Measurements from ENCODE around the gene RNF144B. TPM values are rescaled to one million over a fixed set of nuclear protein-coding genes. Genes with fewer than 3 reads are reported as not detected.

The RNF144B gene
- total RNA-seq, 1 donor from 2014 or later: 0.86 TPM

DNA sequence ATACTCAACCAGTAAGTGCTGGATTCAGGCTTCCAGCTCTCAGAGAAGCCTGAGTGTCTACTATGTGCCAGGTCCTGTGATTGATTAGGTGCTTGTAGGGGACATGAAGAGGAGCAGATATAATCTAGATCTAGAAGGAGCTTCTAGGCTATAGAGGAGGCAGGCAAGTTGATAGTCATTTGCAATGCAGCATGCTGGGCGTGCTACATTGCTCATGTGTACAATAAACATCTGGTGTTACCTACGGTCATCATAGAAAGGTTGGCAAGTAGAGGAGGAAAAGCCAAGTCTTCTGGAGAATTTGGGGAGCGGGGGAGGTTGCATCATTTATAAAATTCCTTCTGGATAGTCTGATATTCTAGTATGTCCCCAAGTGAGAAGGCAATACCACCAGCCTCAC, 33.2 kb downstream of the RNF144B start:
- H3K9me3 Mint-ChIP-seq: peaks cover 4% of the 10 kb centered on the region
- DNase-seq (ENCODE audit: low spot score): no peak
- no peak overlapping the region for H3K27ac Mint-ChIP-seq
- H3K36me3 Mint-ChIP-seq (ENCODE audit: low read depth): no peaks in the 10 kb centered on the region
- no peaks in the 10 kb centered on the region for H3K4me1 Mint-ChIP-seq (ENCODE audit: low read depth)
- no peak overlapping the region for H3K4me3 Mint-ChIP-seq
- peaks cover 3% of the 10 kb centered on the region for H3K27me3 Mint-ChIP-seq (ENCODE audit: insufficient read depth)
- intact Hi-C loops (cut with micrococcal nuclease): no loop called here

DNA sequence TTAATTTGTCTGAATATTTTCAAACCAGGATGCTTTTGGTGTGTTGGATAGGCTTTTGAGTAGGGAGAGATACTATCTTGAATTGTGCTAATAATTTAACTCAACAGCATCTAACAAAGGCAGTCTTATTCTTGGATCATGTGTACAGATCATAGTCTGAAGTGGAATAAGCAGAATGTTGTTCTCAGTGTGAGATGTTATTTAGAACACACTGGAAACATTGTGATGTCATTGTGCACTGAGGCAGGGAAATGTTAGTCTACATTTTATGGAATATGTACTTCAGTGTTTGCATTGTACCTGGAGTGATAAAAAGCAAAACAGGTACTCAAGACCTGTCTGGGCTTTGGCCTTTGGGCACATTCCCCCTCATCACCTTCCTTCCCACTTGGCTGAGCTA, 35.0 kb downstream of the RNF144B start:
- Mint-ChIP-seq H3K4me3 (no peak overlapping the region), H3K27ac (no peak overlapping the region), H3K4me1 (ENCODE audit: low read depth) (no peaks in the 10 kb centered on the region), H3K36me3 (ENCODE audit: low read depth) (no peaks in the 10 kb centered on the region), H3K27me3 (ENCODE audit: insufficient read depth) (peaks cover 3% of the 10 kb centered on the region), H3K9me3 (peaks cover 4% of the 10 kb centered on the region)
- intact Hi-C loops (cut with micrococcal nuclease): no loop called here
- DNase-seq (ENCODE audit: low spot score): no peak

DNA sequence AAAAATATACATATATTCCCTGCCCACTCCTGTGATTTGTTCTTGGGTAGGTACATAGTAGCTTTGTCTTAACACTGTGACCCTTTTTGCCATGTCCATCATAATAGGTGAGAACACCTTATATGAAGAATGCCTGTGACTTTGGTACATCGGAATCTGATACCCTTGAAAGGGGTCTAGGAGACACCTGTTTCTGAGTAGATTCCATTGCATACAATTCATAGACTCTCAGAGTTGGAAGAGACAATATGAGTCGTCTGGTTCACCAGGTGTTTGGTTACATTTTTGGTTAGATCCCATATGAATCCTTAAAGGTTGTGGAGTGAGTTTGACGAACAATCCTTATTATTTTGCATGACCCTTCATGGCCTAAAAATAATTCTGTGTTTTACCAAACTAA, 36.3 kb downstream of the RNF144B start:
- peaks cover under 1% of the 10 kb centered on the region for H3K9me3 Mint-ChIP-seq
- peaks cover under 1% of the 10 kb centered on the region for H3K27me3 Mint-ChIP-seq (ENCODE audit: insufficient read depth)
- H3K4me3 Mint-ChIP-seq: no peak overlapping the region
- no peaks in the 10 kb centered on the region for H3K4me1 Mint-ChIP-seq (ENCODE audit: low read depth)
- H3K27ac Mint-ChIP-seq: no peak overlapping the region
- intact Hi-C loops (cut with micrococcal nuclease): no loop called here
- no peaks in the 10 kb centered on the region for H3K36me3 Mint-ChIP-seq (ENCODE audit: low read depth)
- DNase-seq (ENCODE audit: low spot score): no peak

DNA sequence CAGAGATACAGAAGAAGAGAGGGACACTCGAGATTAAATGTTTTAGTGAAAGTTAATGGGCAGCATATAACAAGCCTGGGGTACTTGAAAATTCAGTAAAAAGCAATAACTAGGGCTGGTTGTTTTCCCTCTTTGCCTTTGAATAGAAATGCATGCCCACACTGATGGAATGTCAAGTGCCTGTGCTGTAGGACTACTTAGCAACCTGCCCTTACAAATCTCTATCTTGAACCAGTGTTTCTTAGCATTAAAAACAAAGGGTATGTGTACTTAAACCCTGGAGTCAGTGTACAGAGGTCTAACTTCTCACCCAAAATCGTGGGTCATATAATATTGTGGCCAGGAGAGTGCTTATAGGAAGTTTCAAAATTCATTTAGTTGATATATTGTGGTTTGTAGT, 37.1 kb downstream of the RNF144B start:
- intact Hi-C loops (cut with micrococcal nuclease): no loop called here
- Mint-ChIP-seq H3K27me3 (ENCODE audit: insufficient read depth) (no peaks in the 10 kb centered on the region), H3K36me3 (ENCODE audit: low read depth) (no peaks in the 10 kb centered on the region), H3K9me3 (no peaks in the 10 kb centered on the region), H3K27ac (no peak overlapping the region), H3K4me3 (no peak overlapping the region), H3K4me1 (ENCODE audit: low read depth) (no peaks in the 10 kb centered on the region)
- DNase-seq (ENCODE audit: low spot score): no peak

GRCh38 chr6:18425218-18425617, 38.1 kb downstream of the RNF144B start:
- no peak for DNase-seq (ENCODE audit: low spot score)
- no peaks in the 10 kb centered on the region for H3K4me1 Mint-ChIP-seq (ENCODE audit: low read depth)
- H3K36me3 Mint-ChIP-seq (ENCODE audit: low read depth): no peaks in the 10 kb centered on the region
- H3K4me3 Mint-ChIP-seq: no peak overlapping the region
- no peaks in the 10 kb centered on the region for H3K27me3 Mint-ChIP-seq (ENCODE audit: insufficient read depth)
- no peaks in the 10 kb centered on the region for H3K9me3 Mint-ChIP-seq
- intact Hi-C loops (cut with micrococcal nuclease): no loop called here
- H3K27ac Mint-ChIP-seq: no peak overlapping the region

- Mint-ChIP-seq H3K27me3 (ENCODE audit: insufficient read depth) (no peaks in the 10 kb centered on the region), H3K27ac (no peak overlapping the region), H3K4me3 (no peak overlapping the region), H3K4me1 (ENCODE audit: low read depth) (no peaks in the 10 kb centered on the region), H3K9me3 (no peaks in the 10 kb centered on the region), H3K36me3 (ENCODE audit: low read depth) (no peaks in the 10 kb centered on the region)
- DNase-seq (ENCODE audit: low spot score): no peak
- intact Hi-C loops (cut with micrococcal nuclease): no loop called here
Measured at GRCh38 chr6:18427296-18427695, 40.1 kb downstream of the RNF144B start.

GRCh38 chr6:18429655-18430297, 42.6 kb downstream of the RNF144B start:
- Mint-ChIP-seq H3K4me3 (no peak overlapping the region), H3K4me1 (ENCODE audit: low read depth) (no peaks in the 10 kb centered on the region), H3K27me3 (ENCODE audit: insufficient read depth) (no peaks in the 10 kb centered on the region), H3K9me3 (no peaks in the 10 kb centered on the region), H3K36me3 (ENCODE audit: low read depth) (no peaks in the 10 kb centered on the region), H3K27ac (no peak overlapping the region)
- intact Hi-C loops (cut with micrococcal nuclease): no loop called here
- no peak for DNase-seq (ENCODE audit: low spot score)

GRCh38 chr6:18431581-18431980, 44.4 kb downstream of the RNF144B start:
- no peak overlapping the region for H3K27ac Mint-ChIP-seq
- H3K9me3 Mint-ChIP-seq: no peaks in the 10 kb centered on the region
- intact Hi-C loops (cut with micrococcal nuclease): no loop called here
- no peak for DNase-seq (ENCODE audit: low spot score)
- H3K4me3 Mint-ChIP-seq: no peak overlapping the region
- H3K27me3 Mint-ChIP-seq (ENCODE audit: insufficient read depth): no peaks in the 10 kb centered on the region
- no peaks in the 10 kb centered on the region for H3K36me3 Mint-ChIP-seq (ENCODE audit: low read depth)
- no peaks in the 10 kb centered on the region for H3K4me1 Mint-ChIP-seq (ENCODE audit: low read depth)

- H3K9me3 Mint-ChIP-seq: no peaks in the 10 kb centered on the region
- no peak overlapping the region for H3K27ac Mint-ChIP-seq
- intact Hi-C loops (cut with micrococcal nuclease): no loop called here
- no peaks in the 10 kb centered on the region for H3K4me1 Mint-ChIP-seq (ENCODE audit: low read depth)
- no peaks in the 10 kb centered on the region for H3K27me3 Mint-ChIP-seq (ENCODE audit: insufficient read depth)
- no peak overlapping the region for H3K4me3 Mint-ChIP-seq
- H3K36me3 Mint-ChIP-seq (ENCODE audit: low read depth): no peaks in the 10 kb centered on the region
- DNase-seq (ENCODE audit: low spot score): no peak
Measured at GRCh38 chr6:18432180-18432579, 45.0 kb downstream of the RNF144B start.

- DNase-seq (ENCODE audit: low spot score): no peak
- Mint-ChIP-seq H3K27me3 (ENCODE audit: insufficient read depth) (no peaks in the 10 kb centered on the region), H3K4me1 (ENCODE audit: low read depth) (no peaks in the 10 kb centered on the region), H3K36me3 (ENCODE audit: low read depth) (no peaks in the 10 kb centered on the region), H3K9me3 (no peaks in the 10 kb centered on the region), H3K4me3 (no peak overlapping the region), H3K27ac (no peak overlapping the region)
- intact Hi-C loops (cut with micrococcal nuclease): no loop called here
Measured at GRCh38 chr6:18432619-18433018, 45.5 kb downstream of the RNF144B start.

GRCh38 chr6:18433059-18433458, 45.9 kb downstream of the RNF144B start:
- no peak overlapping the region for H3K4me3 Mint-ChIP-seq
- no peaks in the 10 kb centered on the region for H3K4me1 Mint-ChIP-seq (ENCODE audit: low read depth)
- H3K36me3 Mint-ChIP-seq (ENCODE audit: low read depth): no peaks in the 10 kb centered on the region
- no peaks in the 10 kb centered on the region for H3K9me3 Mint-ChIP-seq
- DNase-seq (ENCODE audit: low spot score): no peak
- no peak overlapping the region for H3K27ac Mint-ChIP-seq
- intact Hi-C loops (cut with micrococcal nuclease): no loop called here
- no peaks in the 10 kb centered on the region for H3K27me3 Mint-ChIP-seq (ENCODE audit: insufficient read depth)

DNA sequence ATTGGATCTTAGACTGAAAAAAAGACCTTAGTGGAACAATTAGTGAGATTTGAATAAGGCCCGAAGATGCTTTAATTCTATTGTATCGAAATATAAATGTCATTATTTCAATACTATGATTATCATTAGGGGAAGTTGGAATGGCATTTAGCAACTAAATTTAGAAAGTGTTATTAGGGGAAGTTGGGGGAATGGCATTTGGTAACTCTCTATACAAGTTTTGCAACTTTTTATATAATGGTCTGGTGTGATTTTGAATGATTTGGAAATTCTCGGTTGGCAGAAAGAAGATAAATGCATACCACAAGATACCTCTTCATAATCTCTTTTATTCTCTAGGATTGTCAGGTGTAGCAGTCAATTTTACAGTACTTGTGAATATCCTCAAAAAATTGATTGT, 49.2 kb downstream of the RNF144B start:
- intact Hi-C loops (cut with micrococcal nuclease): no loop called here

GRCh38 chr6:18439581-18439980, 52.4 kb downstream of the RNF144B start:
- intact Hi-C loops (cut with micrococcal nuclease): no loop called here

More for the DNA sequence above, 49.2 kb downstream of the RNF144B start:
- Mint-ChIP-seq H3K4me1 (ENCODE audit: low read depth) (no peaks in the 10 kb centered on the region), H3K9me3 (no peaks in the 10 kb centered on the region), H3K27me3 (ENCODE audit: insufficient read depth) (no peaks in the 10 kb centered on the region), H3K36me3 (ENCODE audit: low read depth) (no peaks in the 10 kb centered on the region), H3K4me3 (no peak overlapping the region), H3K27ac (no peak overlapping the region)
- DNase-seq (ENCODE audit: low spot score): no peak

More at GRCh38 chr6:18439581-18439980, 52.4 kb downstream of the RNF144B start:
- H3K4me3 Mint-ChIP-seq: no peak overlapping the region
- H3K9me3 Mint-ChIP-seq: no peaks in the 10 kb centered on the region
- DNase-seq (ENCODE audit: low spot score): no peak
- no peaks in the 10 kb centered on the region for H3K4me1 Mint-ChIP-seq (ENCODE audit: low read depth)
- no peaks in the 10 kb centered on the region for H3K27me3 Mint-ChIP-seq (ENCODE audit: insufficient read depth)
- H3K36me3 Mint-ChIP-seq (ENCODE audit: low read depth): no peaks in the 10 kb centered on the region
- no peak overlapping the region for H3K27ac Mint-ChIP-seq
